Measurements from ENCODE around the gene INPP5F.

DNA sequence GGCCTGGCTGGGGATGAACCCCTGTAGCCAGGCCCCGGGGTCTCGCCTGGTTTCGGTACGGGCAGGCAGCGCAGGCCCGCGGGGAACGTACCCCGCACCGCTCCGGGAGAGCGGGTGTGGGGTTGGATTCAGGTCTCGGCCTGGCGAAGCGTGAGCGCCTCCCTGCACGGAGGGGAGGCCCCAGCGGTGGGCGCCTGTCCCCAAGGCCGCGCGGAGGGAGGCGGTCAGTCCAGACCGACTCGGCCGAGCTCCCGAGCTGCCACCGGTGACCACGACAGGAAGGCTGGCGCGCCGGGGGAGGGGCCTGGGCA lies 378 bp upstream of the INPP5F start:
- TF ChIP-seq POLR2A (IDR thresholded peaks at IDR 0.05; ENCODE audit: low read depth, low read length) = peak; percentile 71; the same call in 1 of the 2 replicates
- TF ChIP-seq TAF1 (IDR thresholded peaks at IDR 0.05; ENCODE audit: borderline replicate concordance, low read depth, low read length) = 0 out of 2 replicates have a peak, but pooled peaks have one; percentile 12

All from GM12892 (cell line).